Right cardiac atrium (tissue), 5 donors: Measurements from ENCODE around the gene MSX1. TPM values are rescaled to one million over a fixed set of nuclear protein-coding genes. Genes with fewer than 3 reads are reported as not detected.
A peak's percentile ranks its signal among the peaks of the same experiment; 100 is the strongest.

Experiments used
- ATAC-seq, 2 donors: fragments of 200-7000 bp; cut with Tn5 transposase; one replicate each; pipeline versions ENCODE4 v1.8.0 to v1.9.1; 2020; ENCODE audit warnings: moderate library complexity in 2 of 2, mild to moderate bottlenecking in 1 of 2
- DNase-seq, 3 donors: peaks; one replicate each; pipeline ENCODE4 v3.0.0-alpha.2; 2020
- H3K27ac ChIP-seq: one replicate; pipeline ENCODE4 v1.5.1; 2013; ENCODE audit warnings: mild to moderate bottlenecking, low read length, control low read depth, moderate library complexity
- H3K27me3 ChIP-seq: one replicate; pipeline ENCODE4 v1.6.1; 2013; ENCODE audit not compliant: control insufficient read depth, insufficient read depth
- H3K4me1 ChIP-seq: one replicate; pipeline ENCODE4 v1.6.1; 2013; ENCODE audit warnings: low read length; ENCODE audit not compliant: control insufficient read depth, insufficient read depth
- H3K4me3 ChIP-seq: one replicate; pipeline ENCODE4 v1.5.1; 2013; ENCODE audit warnings: low read length, control low read depth
- H3K9me3 ChIP-seq: one replicate; pipeline ENCODE4 v1.6.1; 2013; ENCODE audit warnings: low read length; ENCODE audit not compliant: control insufficient read depth
- WGBS: extraction: QIAGEN DNeasy Blood & Tissue Kit; methylation state at CpG from one replicate; pipeline ENCODE4 v1.1.7; 2013; 5-methylcytosine and 5-hydroxymethylcytosine counted together
- intact Hi-C, 4 donors: fragments of 100-400 bp; cut with DNase I; formaldehyde crosslinking; loops; one replicate each; pipeline versions ENCODE4 v1.11.0 to v1.14.0; 2022 to 2023
- polyA plus RNA-seq: library from polyadenylated mRNA; stranded (reverse); fragments of 200-250 nt; gene quantifications from one replicate; pipeline ENCODE4 v1.2.3, GENCODE V29; 2013
- total RNA-seq, 4 donors: library from RNA; stranded (reverse); fragmentation: NEBNext Ultra II Directional; extraction: Animal tissue kit (Norgen Biotek cat#: 25700); gene quantifications; one replicate each; pipeline ENCODE4 v1.2.1, GENCODE V29; 2021
- donor health status: healthy with polysubstance abuse.
- donor health status: DM: no; HTN: yes; CAD: no.
- donor health status: DM: no; HTN: no; CAD: no.
- donor health status: DM: no; HTN: yes; CAD: no; lungs with severe emphysema.
- donor health status: DM: yes; HTN: yes; CAD: no.

The MSX1 gene
- total and polyA plus RNA-seq, 5 donors: 1.8 to 3.6 (median 2.3) TPM

DNA sequence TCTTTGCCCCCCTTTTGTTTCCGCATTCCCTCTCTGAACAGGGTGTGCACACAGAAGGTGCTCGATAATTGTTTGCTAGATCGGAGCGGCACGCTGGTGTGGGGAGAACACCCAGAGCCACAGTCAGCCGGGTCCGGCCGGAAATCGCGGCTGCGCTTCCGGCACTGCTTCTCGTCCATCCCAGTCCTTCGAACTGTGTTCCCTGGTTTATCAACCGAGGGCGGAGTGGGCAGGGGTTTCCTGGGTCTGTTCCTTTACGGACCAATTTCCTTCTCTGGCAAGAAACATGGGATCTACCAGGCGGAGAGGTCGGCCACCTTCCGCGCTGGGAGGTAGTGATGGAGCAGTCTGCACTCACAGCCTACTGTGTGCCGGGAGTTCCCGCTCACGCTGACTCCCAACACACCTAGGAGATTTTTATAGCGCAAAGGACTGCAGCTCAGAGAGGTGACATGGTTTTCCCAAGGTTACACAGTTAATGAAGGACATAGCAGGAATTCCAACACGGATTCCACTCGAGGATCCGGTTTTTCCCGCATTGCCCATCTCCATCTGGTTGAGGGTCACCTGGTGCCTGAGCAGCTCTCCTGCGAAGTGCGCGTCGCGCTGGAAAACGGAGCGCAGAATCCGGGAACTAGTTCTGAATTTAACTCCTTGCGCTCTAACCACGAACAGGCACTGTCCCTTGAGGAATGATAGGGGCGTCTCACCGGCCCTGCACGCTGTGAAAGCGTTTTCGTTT is 6.8 kb downstream of the MSX1 start:
- DNase-seq: no peak
- Histone ChIP-seq H3K4me1 (peaks cover 4% of the 10 kb centered on the region), H3K9me3 (no peaks in the 10 kb centered on the region), H3K27me3 (no peaks in the 10 kb centered on the region), H3K4me3 (peak overlapping the region; percentile 22), H3K27ac (no peak overlapping the region)
- intact Hi-C loops: no loop called here
- 2% methylated on average over 44 of the region's 44 CpGs for WGBS
- no peak for ATAC-seq

GRCh38 chr4:4866866-4867374 is 7.5 kb downstream of the MSX1 start:
- intact Hi-C loops: no loop called here
- Histone ChIP-seq H3K27me3 (no peaks in the 10 kb centered on the region), H3K27ac (no peak overlapping the region), H3K4me1 (peaks cover 4% of the 10 kb centered on the region), H3K9me3 (no peaks in the 10 kb centered on the region), H3K4me3 (peak overlapping the region; percentile 22)
- peak in 1 of 3 donors; percentile 36 for DNase-seq
- WGBS: 2% methylated on average over 41 of the region's 41 CpGs
- peak in 1 of 2 donors; percentile 32 for ATAC-seq

GRCh38 chr4:4867375-4868039 is 8.0 kb downstream of the MSX1 start:
- ATAC-seq: peak in 1 of 2 donors; percentile 24
- Histone ChIP-seq H3K27me3 (no peaks in the 10 kb centered on the region), H3K4me1 (peaks cover 4% of the 10 kb centered on the region), H3K9me3 (no peaks in the 10 kb centered on the region), H3K27ac (no peak overlapping the region), H3K4me3 (peak overlapping the region; percentile 1)
- peak in 1 of 3 donors; percentile 66 for DNase-seq
- 6% methylated on average over 36 of the region's 36 CpGs for WGBS
- intact Hi-C loops: no loop called here

DNA sequence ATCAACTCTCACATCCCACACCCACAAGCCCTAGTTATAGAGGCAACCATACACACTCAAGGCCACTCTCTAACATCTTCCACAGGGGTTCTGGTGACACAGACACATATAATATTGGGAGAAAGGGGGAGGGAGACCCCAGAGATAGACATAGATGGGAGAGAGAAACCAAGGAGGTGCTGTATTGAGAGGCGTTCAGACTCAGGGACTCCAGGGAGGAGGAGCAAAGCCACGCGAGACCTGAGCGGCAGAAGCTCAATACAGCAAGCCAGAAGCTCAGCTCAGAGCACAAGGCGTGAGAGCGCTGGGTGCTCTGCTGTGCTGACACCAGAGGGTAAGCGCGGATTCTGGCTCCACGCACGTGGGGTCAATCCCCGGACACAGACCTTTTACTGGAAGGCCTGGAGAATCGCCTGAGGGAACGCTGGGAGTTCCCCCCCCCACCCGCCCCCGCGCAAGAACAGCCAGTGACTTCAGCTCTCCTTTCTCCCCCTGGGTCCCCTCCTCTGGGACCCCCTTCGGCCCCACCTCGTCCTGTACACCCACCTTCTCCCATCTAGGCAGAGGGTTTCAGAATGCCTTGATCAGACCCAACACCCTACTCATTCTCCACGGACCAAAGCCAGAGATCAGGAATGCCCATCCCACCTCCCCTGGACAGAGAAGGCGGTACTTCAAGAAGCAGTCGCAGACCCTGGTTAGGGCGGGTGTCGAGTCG is 8.7 kb downstream of the MSX1 start:
- DNase-seq: peak in 1 of 3 donors; percentile 41
- Histone ChIP-seq H3K4me3 (no peak overlapping the region), H3K9me3 (no peaks in the 10 kb centered on the region), H3K4me1 (peaks cover 4% of the 10 kb centered on the region), H3K27ac (no peak overlapping the region), H3K27me3 (no peaks in the 10 kb centered on the region)
- intact Hi-C loops: no loop called here
- WGBS: 12% methylated on average over 24 of the region's 24 CpGs
- ATAC-seq: no peak

DNA sequence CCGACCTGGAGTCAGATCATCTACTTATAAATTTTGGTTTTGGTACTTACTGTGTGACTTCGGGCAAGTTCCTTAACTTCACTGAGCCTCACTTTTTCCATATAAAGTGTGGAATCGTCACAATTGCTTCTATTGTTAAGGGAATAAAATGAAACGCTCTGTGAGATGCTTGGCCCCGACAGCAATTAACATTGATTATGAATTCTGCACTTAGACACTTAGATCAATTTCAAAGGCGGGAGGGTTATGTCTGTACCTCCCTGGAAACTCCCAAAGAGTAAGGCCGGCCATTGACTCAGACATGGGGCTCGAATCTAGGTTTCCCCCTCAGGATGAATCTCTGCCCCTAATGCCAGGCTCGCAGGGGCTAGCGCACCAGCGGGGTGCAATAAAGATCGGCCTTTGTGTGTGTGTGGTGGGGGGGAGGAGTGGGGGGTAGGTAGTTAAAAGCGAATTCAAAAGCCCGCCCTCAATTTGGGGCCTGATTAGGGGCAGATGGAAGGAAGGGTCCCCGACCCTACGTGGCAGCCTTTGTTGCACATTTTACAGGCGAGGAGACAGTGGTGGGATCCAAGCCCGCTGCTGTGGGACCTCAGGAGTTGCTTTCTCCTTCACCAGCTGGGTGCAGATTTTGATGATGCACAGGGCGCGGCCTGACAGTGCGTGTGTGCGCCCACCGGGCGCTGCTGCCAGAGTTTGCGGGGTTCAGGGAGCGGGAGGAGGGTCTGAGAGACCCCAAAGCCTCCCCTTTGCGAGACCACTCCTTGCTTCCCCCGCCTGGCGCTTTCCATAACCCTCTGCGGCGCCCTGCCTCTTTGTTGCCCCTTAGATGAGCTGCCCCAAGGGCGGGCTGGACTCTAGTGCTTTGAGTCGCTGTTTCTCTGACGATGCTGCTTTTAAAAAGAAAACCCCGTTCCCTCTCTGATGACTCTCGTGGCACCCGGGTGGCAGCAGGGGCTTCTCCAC is 9.6 kb downstream of the MSX1 start:
- Histone ChIP-seq H3K4me1 (peaks cover 4% of the 10 kb centered on the region), H3K9me3 (no peaks in the 10 kb centered on the region), H3K27ac (no peak overlapping the region), H3K27me3 (no peaks in the 10 kb centered on the region), H3K4me3 (no peak overlapping the region)
- DNase-seq (peak in 1 of 3 donors; percentile 48), ATAC-seq (no peak)
- intact Hi-C loops: no loop called here
- 13% methylated on average over 37 of the region's 37 CpGs for WGBS

DNA sequence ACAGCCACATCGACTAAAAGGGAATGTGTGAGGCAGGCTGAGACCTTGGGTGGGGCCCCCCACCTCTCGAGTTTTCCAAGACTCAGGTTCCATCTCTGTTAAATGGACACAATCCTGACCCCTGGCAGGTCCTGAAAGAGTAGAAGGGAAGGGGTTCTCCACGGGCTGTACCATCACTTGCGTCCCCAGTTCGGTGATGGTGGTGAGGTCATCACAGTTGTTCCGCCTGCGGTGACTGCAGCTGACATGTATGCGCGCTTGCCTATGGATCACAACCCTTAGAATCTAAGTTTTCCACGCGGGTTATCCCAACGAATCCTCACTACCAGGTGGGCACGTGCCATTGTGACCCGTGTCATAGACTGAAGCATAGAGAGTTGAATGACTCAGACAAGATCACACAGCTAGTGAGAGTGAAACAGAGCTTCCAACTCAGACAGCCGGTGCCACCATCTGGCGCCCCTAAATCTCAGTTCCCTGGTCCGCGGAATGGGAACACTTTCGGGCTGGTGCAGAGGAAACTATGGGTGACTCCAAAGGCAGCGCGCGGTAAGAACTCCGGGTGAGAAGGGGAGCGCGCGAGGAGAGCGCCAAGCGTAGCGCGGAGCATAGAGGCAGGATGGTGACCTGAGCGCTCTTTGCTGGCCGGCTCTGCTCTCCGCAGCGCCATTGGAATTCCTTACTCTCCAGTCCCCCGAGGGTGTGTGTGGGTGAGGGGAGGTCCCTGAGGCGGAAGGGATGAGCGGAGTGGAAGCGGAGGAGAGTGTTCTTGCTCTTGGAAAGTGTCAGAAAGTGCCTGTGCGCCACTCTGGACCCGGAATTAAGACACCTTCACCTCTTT is 10.5 kb downstream of the MSX1 start:
- intact Hi-C loops: loop anchor here in 1 of 4 donors (10.0 kb wide), 1 partner anchor 385 kb away; no protein-coding TSS in a partner anchor
- DNase-seq: no peak

GRCh38 chr4:4870576-4871241 is 11.2 kb downstream of the MSX1 start:
- WGBS: 5% methylated on average over 26 of the region's 26 CpGs
- intact Hi-C loops: loop anchor here in 1 of 4 donors (10.0 kb wide), 1 partner anchor 386 kb away; no protein-coding TSS in a partner anchor
- ATAC-seq (no peak), DNase-seq (no peak)
- Histone ChIP-seq H3K4me3 (no peak overlapping the region), H3K27ac (no peak overlapping the region), H3K4me1 (peaks cover 4% of the 10 kb centered on the region), H3K27me3 (no peaks in the 10 kb centered on the region), H3K9me3 (no peaks in the 10 kb centered on the region)

More for the DNA sequence above, 10.5 kb downstream of the MSX1 start:
- H3K4me1 ChIP-seq: peaks cover 4% of the 10 kb centered on the region
- ATAC-seq: no peak
- 4% methylated on average over 40 of the region's 40 CpGs for WGBS
- H3K9me3 ChIP-seq: no peaks in the 10 kb centered on the region
- H3K4me3 ChIP-seq: no peak overlapping the region
- H3K27me3 ChIP-seq: no peaks in the 10 kb centered on the region
- H3K27ac ChIP-seq: no peak overlapping the region

DNA sequence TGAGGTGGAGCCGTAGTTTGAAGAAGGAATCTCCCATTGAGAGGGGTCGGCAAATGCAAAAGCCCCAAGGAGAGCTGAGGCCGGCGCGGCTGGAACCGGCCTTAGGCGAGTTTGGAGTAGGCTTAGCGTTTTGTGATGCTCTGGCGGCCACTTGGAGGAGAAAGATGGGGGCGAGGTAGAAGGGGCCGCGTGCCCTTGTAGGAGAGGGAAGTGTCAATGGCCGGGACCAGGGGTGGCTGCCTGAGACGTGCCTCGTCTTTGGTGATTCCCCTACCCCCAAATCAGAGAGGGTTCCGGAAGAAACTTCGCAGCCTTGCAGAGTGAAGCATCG is 11.7 kb downstream of the MSX1 start:
- no peaks in the 10 kb centered on the region for H3K9me3 ChIP-seq
- 4% methylated on average over 18 of the region's 18 CpGs for WGBS
- ATAC-seq (no peak), DNase-seq (no peak)
- peaks cover 4% of the 10 kb centered on the region for H3K4me1 ChIP-seq
- H3K4me3 ChIP-seq: no peak overlapping the region
- no peak overlapping the region for H3K27ac ChIP-seq
- intact Hi-C loops: loop anchor here in 1 of 4 donors (10.0 kb wide), 1 partner anchor 386 kb away; no protein-coding TSS in a partner anchor
- no peaks in the 10 kb centered on the region for H3K27me3 ChIP-seq

DNA sequence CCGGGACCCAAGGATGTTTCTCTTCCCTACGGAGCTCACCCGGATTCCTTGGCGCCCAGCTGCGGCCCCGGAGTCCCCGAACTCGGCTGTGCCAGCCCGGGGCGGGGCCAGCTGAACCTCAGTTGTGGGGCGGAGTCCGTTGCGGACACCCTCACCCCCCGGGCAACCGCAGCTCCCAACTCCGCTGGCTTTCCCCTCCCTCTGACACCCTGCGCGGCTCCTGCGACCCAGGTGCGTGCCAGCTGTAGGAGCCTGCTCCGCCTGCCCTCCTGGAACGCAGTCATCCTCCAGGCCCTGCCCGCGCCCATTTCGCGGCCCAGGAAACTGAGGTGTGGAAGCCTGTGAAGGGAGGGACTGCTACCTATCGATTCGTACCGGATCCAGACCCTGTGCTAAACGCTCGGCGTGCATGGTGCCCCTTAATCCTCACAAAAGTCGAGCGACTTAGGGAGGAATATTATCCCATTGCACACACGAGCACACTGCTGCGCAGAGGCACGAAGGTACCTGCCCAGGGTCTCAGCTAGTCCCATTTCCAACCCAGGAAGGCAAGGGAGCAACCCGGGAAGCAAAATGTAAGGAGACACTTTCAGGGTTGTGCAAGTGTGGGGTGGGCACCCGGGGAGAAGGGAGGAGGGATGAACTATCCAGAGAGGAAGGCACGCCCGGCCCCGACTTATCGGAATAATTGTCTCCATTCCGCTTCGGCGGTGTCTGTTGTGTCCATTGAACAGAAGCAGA is 12.3 kb downstream of the MSX1 start:
- intact Hi-C loops: loop anchor here in 1 of 4 donors (10.0 kb wide), 1 partner anchor 387 kb away; no protein-coding TSS in a partner anchor
- no peak overlapping the region for H3K4me3 ChIP-seq

More for the DNA sequence above, 12.3 kb downstream of the MSX1 start:
- Histone ChIP-seq H3K27me3 (no peaks in the 10 kb centered on the region), H3K9me3 (no peaks in the 10 kb centered on the region), H3K27ac (no peak overlapping the region), H3K4me1 (peaks cover 4% of the 10 kb centered on the region)
- WGBS: 5% methylated on average over 46 of the region's 46 CpGs
- DNase-seq (peak in 1 of 3 donors; percentile 46), ATAC-seq (no peak)
